ENCODE data around the gene NOG.
A peak's percentile ranks its signal among the peaks of the same experiment; 100 is the strongest.

NOG gene

GRCh38 chr17:56593646-56594319 lies at the start of gene NOG:
TSS of gene NOG (plus strand) at chr17:56593699. CDS start at chr17:56594224, 525 bp downstream.
- no peak for DNase-seq

- DNase-seq: no peak
Observed at GRCh38 chr17:56545106-56545505, 48.4 kb upstream of the NOG start.

- DNase-seq: no peak
Observed at GRCh38 chr17:56545930-56546329, 47.6 kb upstream of the NOG start.

GRCh38 chr17:56548661-56549060 lies 44.8 kb upstream of the NOG start:
- DNase-seq: no peak

GRCh38 chr17:56549501-56549900 lies 44.0 kb upstream of the NOG start:
- DNase-seq: no peak

- DNase-seq: no peak
Observed at GRCh38 chr17:56557682-56558081, 35.8 kb upstream of the NOG start.

GRCh38 chr17:56558088-56558487 lies 35.4 kb upstream of the NOG start:
- DNase-seq: no peak

GRCh38 chr17:56570199-56570598 lies 23.3 kb upstream of the NOG start:
- no peak for DNase-seq

- no peak for DNase-seq
Observed at GRCh38 chr17:56571456-56571855, 22.0 kb upstream of the NOG start.

- no peak for DNase-seq
Observed at GRCh38 chr17:56577190-56577842, 16.2 kb upstream of the NOG start.

- DNase-seq: no peak
Observed at GRCh38 chr17:56577843-56578204, 15.7 kb upstream of the NOG start.

GRCh38 chr17:56581635-56582627 lies 11.6 kb upstream of the NOG start:
- no peak for DNase-seq

- DNase-seq: no peak
Observed at GRCh38 chr17:56583772-56584171, 9.7 kb upstream of the NOG start.

- DNase-seq: no peak
Observed at GRCh38 chr17:56587298-56587697, 6.2 kb upstream of the NOG start.

- peak; percentile 83 for DNase-seq
Observed at GRCh38 chr17:56592487-56593085, 913 bp upstream of the NOG start.

GRCh38 chr17:56593086-56593645 lies 333 bp upstream of the NOG start:
- peak; percentile 88 for DNase-seq

- peak; percentile 26 for DNase-seq
Observed at GRCh38 chr17:56594320-56595107, 1.0 kb downstream of the NOG start.

GRCh38 chr17:56595108-56595418 lies 1.6 kb downstream of the NOG start:
- DNase-seq: no peak

- peak; percentile 83 for DNase-seq
Observed at GRCh38 chr17:56595831-56596690, 2.6 kb downstream of the NOG start.

GRCh38 chr17:56596691-56597494 lies 3.4 kb downstream of the NOG start:
- no peak for DNase-seq
